HL-60/S4 (cell line): ENCODE data around the gene GLTP.

Experiments used
- in situ Hi-C: fragments of 300-500 bp; cut with MboI; formaldehyde crosslinking; loops from 2 replicates; pipeline ENCODE4 v1.14.3; 2022; ENCODE audit warnings: low sequenced_read_pairs

The GLTP gene

DNA sequence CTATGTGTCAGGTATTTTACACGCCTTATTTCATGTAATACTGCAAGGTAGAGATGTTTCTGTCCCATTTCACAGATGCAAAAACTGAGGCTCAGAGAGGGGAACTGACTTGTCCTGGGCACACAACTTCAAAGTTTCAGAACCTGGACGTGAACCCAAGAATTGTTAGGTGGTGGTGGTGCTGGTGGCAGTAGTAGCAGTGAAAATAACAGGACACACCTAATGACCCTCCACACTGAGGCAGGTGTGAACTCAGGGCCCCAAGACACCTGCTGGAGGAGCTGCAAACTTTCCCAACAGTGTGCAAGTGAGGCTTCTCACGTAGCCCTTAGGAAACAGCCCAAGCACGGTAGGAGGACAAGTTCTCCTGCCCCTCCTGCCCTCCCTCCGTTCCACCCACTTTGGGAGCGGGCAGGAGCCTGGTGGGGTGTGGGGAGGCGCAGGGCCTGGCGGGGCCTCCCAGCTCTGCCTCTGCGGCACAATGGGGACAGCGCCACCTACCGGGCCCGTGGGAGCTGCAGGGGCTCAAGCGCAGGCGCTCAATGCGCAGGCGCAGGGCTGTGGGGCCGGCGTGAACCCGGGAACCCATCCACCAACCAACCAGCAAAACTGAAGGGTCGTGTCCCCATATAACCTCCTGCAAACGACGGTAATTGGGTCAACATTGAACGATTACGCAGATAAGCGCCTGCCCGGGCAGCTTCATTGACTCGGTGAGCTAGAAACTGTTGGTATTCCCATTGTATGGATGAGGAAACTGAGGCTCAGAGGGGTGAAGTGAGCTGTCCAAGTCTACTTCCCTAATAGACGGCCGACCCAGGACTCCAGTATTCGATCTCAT is 35.1 kb downstream of the GLTP start:
- in situ Hi-C loops: no loop called here

DNA sequence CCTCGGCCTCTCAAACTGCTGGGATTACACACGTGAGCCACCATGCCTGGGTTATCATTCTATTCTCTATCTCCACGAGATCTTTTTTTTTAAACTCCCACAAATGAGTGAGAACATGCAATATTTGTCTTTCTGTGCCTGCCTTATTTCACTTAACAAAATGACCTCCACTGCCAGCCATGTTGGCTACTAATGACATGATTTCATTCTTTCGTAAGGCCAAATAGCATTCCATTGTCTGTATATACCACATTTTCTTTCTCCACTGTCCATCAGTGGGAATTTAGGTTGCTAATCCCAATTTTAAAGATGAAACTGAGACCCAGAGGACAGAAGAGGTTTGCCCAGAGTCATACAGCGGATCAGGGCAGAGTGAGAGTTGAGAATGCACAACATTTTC is 36.2 kb downstream of the GLTP start:
- in situ Hi-C loops: no loop called here

DNA sequence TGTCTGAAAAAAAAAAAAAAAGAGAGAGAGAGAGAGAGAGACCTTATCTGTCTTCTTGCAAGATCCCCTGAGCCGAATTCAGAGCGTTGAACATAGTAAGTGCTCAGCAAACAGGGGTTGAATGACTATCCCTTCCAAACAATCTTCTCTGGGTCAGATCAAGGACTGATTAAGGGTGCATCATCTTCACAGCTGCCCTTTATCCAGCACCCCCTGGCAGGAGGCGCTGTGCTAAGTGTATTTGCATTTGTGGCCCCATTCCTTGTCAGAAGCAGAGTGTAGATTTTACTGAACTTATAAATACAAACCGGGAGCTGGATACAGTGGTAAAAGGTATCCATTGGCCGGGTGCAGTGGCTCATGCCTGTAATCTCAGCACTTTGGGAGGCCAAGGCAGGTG is 38.3 kb downstream of the GLTP start:
- in situ Hi-C loops: no loop called here

DNA sequence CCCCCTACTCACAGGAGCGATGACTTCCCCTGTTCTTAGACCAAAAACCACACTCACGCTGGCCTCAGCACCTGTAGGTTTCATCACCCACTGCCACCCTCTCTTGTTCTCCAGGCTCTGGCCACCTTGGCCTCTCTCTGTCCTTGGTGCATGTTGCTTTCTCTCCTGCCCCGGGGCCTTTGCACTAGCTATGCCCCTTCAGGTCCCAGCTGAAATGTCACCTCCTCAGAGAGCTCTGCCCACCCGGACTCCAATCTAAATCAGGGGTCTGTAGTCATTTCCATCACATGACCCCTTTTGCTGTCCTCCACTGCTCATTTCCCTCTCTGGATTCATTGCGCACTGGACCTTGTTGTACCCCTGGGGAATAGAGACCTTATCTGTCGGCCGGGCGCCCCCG is 39.0 kb downstream of the GLTP start:
- in situ Hi-C loops: no loop called here

DNA sequence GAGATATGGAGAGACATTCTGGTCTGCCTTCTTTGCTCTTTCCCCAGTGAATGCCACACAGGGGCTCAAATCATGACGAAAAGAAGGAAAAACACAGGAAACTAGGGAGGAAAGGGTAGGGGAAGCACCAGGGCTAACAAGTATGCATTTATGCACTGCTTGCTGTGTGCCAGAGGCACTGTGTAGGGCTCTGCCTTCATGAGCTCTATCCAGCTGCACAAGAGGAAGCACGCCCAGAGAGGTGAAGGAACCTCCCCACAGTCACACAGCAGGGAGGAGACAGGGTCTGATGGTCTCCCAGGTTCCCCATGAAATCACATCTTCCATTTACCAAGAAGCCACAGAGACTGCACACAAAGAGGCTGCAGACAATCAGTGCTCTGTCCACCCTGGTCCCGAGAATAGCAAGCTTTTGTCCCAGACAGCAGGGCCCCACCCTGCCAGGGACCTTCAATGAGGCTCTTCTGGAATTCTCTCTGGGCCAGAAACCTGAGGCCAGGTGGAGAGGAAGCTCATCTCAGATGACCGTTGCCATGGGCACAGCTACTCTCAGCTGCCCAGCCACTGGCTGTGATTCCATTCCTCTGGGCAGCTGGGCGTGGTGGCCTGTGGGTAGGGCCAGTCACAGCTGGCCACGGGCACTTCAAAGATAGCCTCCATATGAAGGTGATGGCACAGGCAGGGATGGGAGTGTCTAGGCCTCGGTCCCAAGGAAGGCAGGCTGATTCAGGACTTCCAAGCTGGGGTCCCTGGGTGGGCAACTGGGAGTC is 39.9 kb downstream of the GLTP start:
- in situ Hi-C loops: no loop called here

DNA sequence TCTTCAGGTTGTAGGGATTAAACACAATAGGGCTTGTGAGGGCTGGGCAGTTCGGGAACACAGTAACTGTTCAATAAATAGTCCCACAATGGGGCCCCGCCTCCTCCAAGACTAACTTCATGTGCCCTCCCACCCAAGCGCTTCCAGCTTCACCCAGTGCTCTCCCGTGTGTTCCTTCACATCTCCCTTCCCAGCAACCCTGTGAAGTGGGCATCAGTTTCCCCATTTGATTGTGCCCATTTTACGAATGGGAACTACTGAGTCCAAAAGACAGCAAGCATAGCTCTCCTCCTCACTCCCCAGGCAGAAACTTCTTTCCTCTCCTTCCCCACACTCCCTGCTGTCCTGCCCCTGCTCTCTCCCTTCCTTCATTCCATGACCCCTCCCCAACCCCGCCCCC is 40.9 kb downstream of the GLTP start:
- in situ Hi-C loops: no loop called here

DNA sequence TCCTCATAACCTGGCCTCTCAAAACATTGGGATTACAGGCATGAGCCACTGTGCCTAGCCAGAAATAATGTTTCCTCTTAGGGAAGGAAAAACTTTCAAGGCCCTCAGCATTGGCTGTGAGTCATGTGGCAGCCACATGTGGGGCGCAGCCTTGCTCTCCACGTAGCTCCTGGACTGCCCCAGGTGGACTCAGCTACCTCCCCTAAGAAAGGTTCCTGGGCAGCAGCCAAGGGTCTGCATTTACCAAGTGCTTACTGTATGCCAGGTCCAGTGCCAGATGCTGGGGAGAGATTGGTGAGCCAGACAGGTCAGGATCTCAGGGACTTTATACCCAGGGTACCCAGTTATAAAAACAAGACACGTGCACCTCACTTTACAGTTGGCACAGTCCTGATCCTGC is 43.4 kb downstream of the GLTP start:
- in situ Hi-C loops: no loop called here

DNA sequence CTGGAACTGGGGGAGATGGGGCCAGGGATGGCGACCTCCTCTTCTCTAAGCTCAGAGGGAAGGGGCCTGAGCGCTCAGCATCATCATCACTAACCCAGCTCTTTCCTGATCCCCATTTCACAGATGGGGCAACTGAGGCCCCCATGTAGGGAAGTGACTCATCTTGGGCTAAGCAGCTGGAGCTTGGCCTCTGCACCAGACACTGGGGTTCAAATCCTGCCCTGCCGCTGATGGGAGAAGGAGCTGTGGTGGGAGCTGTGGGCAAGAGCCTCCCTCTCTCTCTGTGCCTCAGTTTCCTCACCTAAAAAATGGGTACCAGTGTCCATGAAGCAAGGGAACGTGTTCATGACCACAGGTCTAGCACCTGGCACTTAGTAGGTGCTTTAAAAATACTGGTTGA is 44.5 kb downstream of the GLTP start:
- in situ Hi-C loops: no loop called here

DNA sequence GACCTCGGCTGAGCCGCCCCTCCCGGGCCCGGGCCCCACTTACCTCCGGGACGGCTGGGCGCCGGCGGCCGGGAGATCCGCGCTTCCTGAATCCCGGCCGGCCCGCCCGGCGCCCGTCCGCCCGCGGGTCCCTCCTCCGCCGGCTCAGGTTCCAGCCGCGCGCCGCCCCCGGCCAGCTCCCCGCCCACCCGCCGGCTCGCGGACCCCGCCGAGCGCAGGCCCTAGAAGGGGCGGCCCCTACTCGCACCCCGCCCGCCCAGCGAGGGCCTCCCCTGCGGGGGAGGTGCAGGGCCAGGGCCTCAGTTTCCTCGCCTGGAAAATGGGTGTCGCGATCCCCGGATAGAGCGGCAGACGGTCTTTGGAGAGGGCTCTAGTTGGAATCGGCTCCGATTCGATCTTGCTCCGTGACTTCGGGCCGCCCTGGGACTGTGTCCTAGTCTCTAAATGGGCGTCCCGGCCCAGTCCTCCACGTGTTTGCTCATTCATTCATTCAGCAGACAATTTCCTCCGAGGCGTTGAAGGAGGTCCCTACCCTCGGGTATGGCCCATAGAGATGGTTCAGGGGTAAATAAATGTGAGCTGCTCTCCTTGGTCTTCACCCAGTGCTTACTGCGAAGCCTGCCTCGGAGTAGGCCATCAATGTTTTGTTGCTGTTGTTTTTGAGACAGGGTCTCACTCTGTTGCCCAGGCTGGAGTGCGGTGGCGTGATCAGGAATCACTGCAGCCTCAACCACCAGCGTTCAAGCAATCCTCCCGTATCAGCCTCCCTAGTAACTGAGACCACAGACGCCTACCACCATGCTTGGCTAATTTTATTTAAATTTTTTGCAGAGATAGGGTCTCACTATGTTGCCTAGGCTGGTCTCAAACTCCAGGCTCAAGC is 46.8 kb downstream of the GLTP start, which contains the start of gene TRPV4:
Gene TRPV4 (minus strand): TSS at position 92 of the 883 bp plus-strand sequence. CDS start 18,602 bp downstream, outside the sequence.
- in situ Hi-C loops: no loop called here

DNA sequence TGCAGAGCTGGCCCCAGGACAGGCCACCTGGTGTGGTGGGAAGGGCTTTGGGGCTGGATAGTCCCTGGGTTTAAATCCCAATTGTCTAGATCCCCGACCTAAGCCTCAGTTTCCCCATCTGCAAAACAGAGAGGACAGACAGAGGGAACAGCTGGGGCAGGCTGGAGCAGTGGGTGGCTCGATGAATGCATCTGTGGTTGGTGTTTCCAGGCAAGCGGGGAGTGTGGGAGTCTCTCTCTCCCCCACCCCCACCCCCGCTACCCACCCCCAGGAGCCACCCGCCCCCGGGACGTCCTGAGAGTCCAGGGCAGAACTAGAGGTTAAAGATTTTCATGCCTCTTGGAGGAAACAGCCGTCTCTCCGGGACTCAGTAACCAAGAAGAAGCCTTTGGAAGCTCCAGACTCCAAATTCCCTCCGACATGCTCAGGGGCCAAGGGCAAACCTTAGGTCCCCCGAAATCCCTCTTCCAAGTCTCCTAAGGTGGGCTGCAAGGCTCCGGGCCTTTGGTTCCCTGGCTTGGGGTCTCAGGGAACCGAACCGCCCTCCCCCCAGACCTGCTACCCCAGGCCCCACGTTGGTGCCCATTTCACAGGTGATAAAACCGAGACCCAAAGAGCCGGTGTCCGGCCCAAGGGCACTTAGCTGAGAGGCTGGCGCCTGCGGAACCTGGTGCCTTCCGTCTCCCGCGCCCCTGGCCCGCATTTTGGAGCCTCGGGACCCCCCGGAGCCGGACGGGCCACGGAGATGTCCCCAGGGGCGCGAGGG is 47.6 kb downstream of the GLTP start:
- in situ Hi-C loops: no loop called here

DNA sequence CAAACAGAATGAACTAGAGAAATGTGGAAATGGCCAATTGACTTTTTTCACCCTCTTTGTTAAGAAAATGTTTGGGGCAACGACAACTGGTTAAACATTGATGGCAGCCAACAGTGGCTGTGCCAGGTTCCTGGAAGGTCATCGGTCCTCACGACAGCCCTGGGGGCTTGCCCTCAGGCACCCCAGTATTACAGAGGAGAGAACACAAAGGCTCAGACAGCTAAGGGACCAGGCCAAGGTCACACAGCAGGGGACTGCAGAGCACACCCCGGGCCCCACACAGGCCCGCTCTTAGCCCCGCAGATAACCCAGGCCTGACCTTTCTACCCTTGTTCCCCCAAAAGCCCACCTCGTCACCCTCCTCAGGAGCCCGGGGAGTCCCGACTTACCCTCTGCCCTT is 48.4 kb downstream of the GLTP start:
- in situ Hi-C loops: no loop called here

DNA sequence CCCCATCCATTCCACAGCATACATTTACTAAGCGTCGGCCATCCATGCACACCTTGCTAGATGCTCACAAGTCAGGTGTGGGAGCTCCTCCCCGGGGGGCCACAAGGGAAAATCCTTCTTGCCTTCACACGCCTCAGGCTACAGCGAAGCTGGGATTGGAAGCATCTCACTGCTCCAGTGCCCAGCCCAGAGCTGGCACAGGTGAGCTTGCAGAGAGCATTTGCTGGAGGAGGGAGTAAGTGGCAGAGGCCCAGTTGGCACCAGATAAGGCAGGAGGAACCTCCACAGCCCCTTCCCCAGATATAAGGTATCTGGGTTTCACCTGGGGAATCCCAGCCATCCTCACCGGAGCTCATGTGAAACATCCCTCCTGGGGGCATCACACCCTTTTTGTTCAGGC is 49.0 kb downstream of the GLTP start:
- in situ Hi-C loops: no loop called here

DNA sequence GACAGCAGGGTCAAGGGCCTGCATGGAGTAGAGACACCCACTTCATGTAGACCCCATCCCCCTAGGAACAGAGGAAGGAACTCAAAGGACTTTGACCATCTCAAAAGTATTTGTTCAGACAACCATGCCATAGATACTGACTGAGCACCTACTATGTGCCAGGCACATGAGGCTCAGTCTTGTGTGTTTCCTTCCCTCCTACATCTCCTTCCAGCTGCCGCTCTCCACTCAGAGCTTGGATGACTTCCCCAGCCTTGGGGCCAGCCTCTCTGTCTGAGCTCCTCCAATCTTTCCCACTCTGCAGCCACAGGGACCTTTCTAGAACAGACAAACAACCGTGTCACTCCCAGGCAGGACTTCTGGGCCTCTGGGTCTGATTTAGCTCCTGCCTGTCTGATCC is 49.6 kb downstream of the GLTP start:
- in situ Hi-C loops: no loop called here

DNA sequence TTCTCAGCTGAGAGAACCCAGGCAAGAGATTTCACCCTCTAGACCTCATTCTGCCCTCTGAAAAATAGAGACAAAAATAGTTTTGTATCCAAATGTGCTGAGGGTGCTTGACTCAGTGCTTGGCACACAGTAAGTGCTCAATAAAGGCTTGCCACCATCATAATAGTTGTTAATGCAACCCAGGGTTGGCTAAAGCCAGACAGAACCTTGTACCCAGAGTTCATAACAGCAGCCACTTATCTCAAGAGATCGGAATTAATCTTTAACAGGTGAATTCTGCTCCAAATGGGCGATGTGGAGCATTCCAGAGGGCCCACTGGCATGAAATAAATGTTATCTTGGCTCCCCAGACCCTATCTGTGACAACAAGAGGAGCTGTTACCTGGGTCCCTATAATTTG is 50.1 kb downstream of the GLTP start:
- in situ Hi-C loops: no loop called here

DNA sequence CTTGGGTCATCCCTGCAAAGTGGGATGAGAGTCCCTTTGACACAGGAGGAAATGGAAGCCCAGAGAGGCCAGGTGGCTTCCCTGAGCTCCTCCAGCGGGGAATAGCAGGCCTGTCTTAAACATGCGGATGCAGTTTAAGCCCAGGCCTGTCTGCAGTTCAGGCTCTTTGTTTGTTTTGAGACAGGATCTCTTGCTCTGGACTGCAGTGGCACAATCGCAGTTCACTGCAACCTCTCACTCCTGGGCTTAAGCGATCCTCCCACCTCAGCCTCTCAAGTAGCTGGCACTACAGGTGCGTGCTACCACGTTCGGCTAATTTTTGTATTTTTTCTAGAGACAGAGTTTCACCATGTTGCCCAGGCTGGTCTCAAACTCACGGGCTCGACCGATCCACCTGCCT is 50.7 kb downstream of the GLTP start:
- in situ Hi-C loops: no loop called here

DNA sequence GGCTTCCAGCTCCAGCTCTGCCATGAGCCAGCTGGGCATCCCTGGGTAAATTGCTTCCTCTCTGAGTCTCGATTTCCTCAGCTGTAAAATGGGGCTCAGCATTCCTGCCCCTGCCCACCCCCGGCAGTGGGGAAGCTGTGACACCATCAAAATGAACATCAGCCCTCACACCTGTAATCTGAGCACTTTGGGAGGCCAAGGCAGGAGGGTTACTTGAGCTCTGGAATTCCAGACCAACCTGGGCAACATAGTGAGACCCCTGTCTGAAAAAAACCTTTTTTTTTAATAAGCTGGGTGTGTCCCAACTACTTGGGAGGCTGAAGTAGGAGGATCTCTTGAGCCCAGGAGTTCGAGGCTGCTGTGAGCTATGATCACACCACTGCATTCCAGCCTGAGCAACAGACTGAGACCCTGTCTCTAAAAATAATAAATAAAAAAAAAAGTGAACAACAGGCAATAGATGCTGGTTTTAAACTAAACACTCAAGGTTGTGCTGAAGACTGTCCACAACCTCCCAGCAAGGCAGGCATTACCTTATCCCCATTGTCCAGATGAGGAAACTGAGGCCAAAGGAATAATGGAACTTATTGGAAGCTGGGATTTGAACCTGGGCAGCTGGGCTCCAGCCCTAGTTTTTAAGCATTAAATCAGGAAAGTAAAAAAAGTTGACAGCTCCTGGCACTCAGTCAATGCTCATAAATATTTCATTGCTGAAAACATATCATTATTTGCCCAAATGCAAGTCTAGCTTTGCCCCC is 51.4 kb downstream of the GLTP start:
- in situ Hi-C loops: no loop called here

DNA sequence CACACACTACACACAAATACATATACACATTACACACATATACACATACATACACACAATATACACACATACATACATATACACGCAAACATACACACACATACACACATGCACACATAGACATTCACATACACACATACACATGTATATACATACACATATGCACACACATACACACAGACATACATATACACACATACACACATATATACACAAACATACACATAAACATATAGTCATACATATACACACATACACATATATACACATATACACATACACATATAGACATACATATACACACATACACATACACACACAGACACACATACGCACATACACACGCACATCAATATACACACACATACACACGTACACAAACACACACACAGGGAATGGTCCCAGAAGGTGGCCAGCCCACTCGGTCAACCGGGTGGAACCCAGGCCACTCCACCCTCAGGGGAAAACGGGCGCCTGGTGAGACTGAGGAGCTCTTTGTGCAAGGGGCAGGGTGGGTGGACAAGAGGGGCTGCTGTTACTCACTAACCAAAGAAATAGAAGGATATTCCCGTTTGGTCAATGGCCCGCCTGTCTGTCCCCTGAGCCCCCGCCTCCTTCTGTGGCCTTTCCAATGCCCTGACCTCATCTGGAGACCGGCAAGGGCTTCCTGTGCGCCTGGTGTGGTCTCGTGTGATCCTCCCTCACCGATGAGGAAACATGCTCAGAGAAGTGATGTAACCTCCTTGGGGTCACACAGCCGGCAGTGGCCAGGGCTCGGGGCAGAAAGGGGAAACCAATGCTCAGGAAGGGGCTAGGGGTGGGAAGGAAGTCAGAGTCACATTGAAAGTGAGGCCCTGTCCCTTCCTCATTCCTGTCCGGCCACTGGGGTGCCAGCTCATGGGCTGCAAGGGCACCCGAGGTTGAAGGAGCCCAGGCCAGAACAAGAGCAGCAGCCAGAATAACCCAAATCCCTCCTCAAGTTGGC is 52.5 kb downstream of the GLTP start:
- in situ Hi-C loops: no loop called here

DNA sequence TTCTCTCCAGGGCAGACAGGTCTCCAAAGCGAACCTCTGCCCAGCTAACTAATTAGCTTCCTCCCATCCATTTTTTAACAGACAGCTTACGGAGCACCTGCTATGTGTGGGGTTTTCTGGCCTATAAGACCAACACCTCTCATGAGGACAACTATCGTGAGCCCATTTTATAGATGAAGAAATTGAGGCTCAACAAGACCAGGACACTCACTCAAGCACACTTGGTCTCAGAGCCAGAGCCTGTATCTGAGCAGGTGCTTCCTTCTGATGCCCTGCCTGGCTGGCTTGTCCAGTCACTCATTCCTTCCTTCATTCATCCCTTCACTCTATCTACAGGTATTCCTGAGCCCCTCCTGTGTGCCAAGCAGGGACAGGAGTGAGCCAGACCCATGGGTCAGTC is 53.3 kb downstream of the GLTP start:
- in situ Hi-C loops: no loop called here

DNA sequence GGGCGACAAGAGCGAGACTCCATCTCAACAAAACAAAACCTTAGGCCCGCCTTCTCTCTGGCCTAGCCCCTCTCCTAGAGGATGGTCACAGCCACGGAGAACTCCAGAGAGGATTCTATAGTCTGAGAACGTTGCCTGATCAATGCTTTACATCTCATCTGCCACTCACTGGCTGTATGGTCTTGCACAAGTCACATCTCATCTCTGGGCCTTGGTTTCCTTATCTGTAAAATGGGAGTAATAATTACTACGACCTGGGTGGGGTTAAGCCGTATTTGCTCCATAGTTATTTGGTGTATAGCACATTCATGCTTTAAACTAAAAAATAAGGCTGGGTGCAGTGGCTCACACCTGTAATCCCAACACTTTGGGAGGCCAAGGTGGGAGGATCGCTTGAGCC is 55.6 kb downstream of the GLTP start:
- in situ Hi-C loops: no loop called here
